WTC11 (cell line): ENCODE measurements around the gene RASGRP4. TPM values are rescaled to one million over a fixed set of nuclear protein-coding genes. Genes with fewer than 3 reads are reported as not detected.

ENCODE experiments used
- ATAC-seq: fragments of 200-7000 bp; cut with Tn5 transposase; 2 replicates; pipeline ENCODE4 v1.10.0; 2021; ENCODE audit warnings: mild to moderate bottlenecking, moderate library complexity
- CTCF ChIA-PET: fragments of 300-600 bp; sonication (Branson Sonifier 250); formaldehyde crosslinking; loops from one replicate; lab custom pipeline; 2021; ENCODE audit warnings: antibody characterized with exemption; lab: Charles Lee
- POLR2A ChIA-PET: fragments of 350-600 bp; sonication (Branson Sonifier 250); formaldehyde crosslinking; loops from one replicate; lab custom pipeline; 2021; ENCODE audit warnings: antibody characterized with exemption; lab: Charles Lee
- DNase-seq: peaks from one replicate; pipeline ENCODE4 v3.0.0; 2021; ENCODE audit warnings: low spot score
- H3K27ac Mint-ChIP-seq: 2 replicates; pipeline ENCODE4 v1.8.0; 2021; ENCODE audit warnings: mixed read lengths
- H3K27me3 Mint-ChIP-seq: 2 replicates; pipeline ENCODE4 v1.8.0; 2021; ENCODE audit warnings: low read depth, mild to moderate bottlenecking, moderate library complexity, mixed read lengths
- H3K36me3 Mint-ChIP-seq: 2 replicates; pipeline ENCODE4 v1.8.0; 2021; ENCODE audit warnings: mixed read lengths
- H3K4me1 Mint-ChIP-seq: 2 replicates; pipeline ENCODE4 v1.8.0; 2022; ENCODE audit warnings: mixed read lengths
- H3K4me3 Mint-ChIP-seq: 2 replicates; pipeline ENCODE4 v1.8.0; 2021; ENCODE audit warnings: mild to moderate bottlenecking, moderate library complexity, mixed read lengths
- H3K9me3 Mint-ChIP-seq: 2 replicates; pipeline ENCODE4 v1.8.0; 2021; ENCODE audit warnings: mixed read lengths
- AFF4 ChIP-seq: sonication (generic); formaldehyde crosslinking; IDR thresholded peaks from 2 replicates; pipeline ENCODE4 v1.8.1; 2023; ENCODE audit warnings: mild to moderate bottlenecking, missing genetic modification reagents, borderline replicate concordance
- ATF1 ChIP-seq: sonication (generic); formaldehyde crosslinking; IDR thresholded peaks from 2 replicates; pipeline ENCODE4 v1.8.1; 2023; ENCODE audit warnings: mild to moderate bottlenecking, moderate library complexity, missing genetic modification reagents
- ELF4 ChIP-seq: sonication (generic); formaldehyde crosslinking; IDR thresholded peaks from 2 replicates; pipeline ENCODE4 v1.8.1; 2022; ENCODE audit warnings: low read depth, mild to moderate bottlenecking, moderate library complexity, missing genetic modification reagents
- ETV6 ChIP-seq: sonication (generic); formaldehyde crosslinking; IDR thresholded peaks from 2 replicates; pipeline ENCODE4 v1.8.1; 2022; ENCODE audit warnings: mild to moderate bottlenecking, missing genetic modification reagents
- FOXP1 ChIP-seq: sonication (generic); formaldehyde crosslinking; IDR thresholded peaks from 2 replicates; pipeline ENCODE4 v1.8.0; 2022; ENCODE audit warnings: missing genetic modification reagents, mild to moderate bottlenecking, moderate library complexity, borderline replicate concordance
- GRHL2 ChIP-seq: fragments of 250-450 bp; sonication (Bioruptor Pico); IDR thresholded peaks from 2 replicates; pipeline ENCODE4 v1.8.0; 2022; ENCODE audit warnings: mild to moderate bottlenecking, moderate library complexity; ENCODE audit not compliant: insufficient replicate concordance, severe bottlenecking
- JUN ChIP-seq: sonication (generic); formaldehyde crosslinking; IDR thresholded peaks from 2 replicates; pipeline ENCODE4 v1.8.0; 2023; ENCODE audit warnings: mild to moderate bottlenecking, missing genetic modification reagents
- NFE2L1 ChIP-seq: sonication (generic); formaldehyde crosslinking; IDR thresholded peaks from 2 replicates; pipeline ENCODE4 v1.8.1; 2023; ENCODE audit warnings: missing genetic modification reagents
- NFYB ChIP-seq: sonication (generic); formaldehyde crosslinking; conservative IDR thresholded peaks from 2 replicates; pipeline ENCODE4 v1.8.0; 2022; ENCODE audit warnings: low read depth, missing genetic modification reagents
- NR1H2 ChIP-seq: sonication (generic); formaldehyde crosslinking; IDR thresholded peaks from 2 replicates; pipeline ENCODE4 v1.9.0; 2021; ENCODE audit warnings: mild to moderate bottlenecking, moderate library complexity, missing genetic modification reagents
- NR2C2 ChIP-seq: sonication (generic); formaldehyde crosslinking; IDR thresholded peaks from 2 replicates; pipeline ENCODE4 v1.8.0; 2022; ENCODE audit warnings: mild to moderate bottlenecking, missing genetic modification reagents
- NR3C1 ChIP-seq: sonication (generic); formaldehyde crosslinking; conservative IDR thresholded peaks from 2 replicates; pipeline ENCODE4 v1.8.1; 2023; ENCODE audit warnings: low read depth, mild to moderate bottlenecking, missing genetic modification reagents
- RORB ChIP-seq: fragments of 250-450 bp; sonication (Bioruptor Pico); IDR thresholded peaks from 2 replicates; pipeline ENCODE4 v1.9.0; 2021; ENCODE audit warnings: mild to moderate bottlenecking
- SP1 ChIP-seq: sonication (generic); formaldehyde crosslinking; conservative IDR thresholded peaks from 2 replicates; pipeline ENCODE4 v1.8.1; 2022; ENCODE audit warnings: missing genetic modification reagents
- ZBTB21 ChIP-seq: sonication (generic); formaldehyde crosslinking; IDR thresholded peaks from 2 replicates; pipeline ENCODE4 v1.8.1; 2023; ENCODE audit warnings: mild to moderate bottlenecking, missing genetic modification reagents, borderline replicate concordance
- ZNF121 ChIP-seq: sonication (generic); formaldehyde crosslinking; IDR thresholded peaks from 2 replicates; pipeline ENCODE4 v1.8.0; 2023; ENCODE audit warnings: missing genetic modification reagents
- ZNF219 ChIP-seq: sonication (generic); formaldehyde crosslinking; IDR thresholded peaks from 2 replicates; pipeline ENCODE4 v1.8.0; 2023; ENCODE audit warnings: missing genetic modification reagents, mild to moderate bottlenecking, borderline replicate concordance
- total RNA-seq: library from RNA; stranded (reverse); gene quantifications from 3 replicates; pipeline ENCODE4 v1.2.3, GENCODE V29; 2021
- TF ChIP-seq, protein P1 (sequence below): fragments of 250-450 bp; sonication (Bioruptor Pico); IDR thresholded peaks from 2 replicates; pipeline ENCODE4 v1.9.0; 2021; ENCODE audit warnings: mild to moderate bottlenecking
- TF ChIP-seq, protein P2 (sequence below): fragments of 250-450 bp; sonication (Bioruptor Pico); IDR thresholded peaks from 2 replicates; pipeline ENCODE4 v2.1.2; 2022; ENCODE audit warnings: mild to moderate bottlenecking, moderate library complexity
- TF ChIP-seq, protein P3 (sequence below): sonication (generic); formaldehyde crosslinking; IDR thresholded peaks from 2 replicates; pipeline ENCODE4 v1.8.1; 2022; ENCODE audit warnings: mild to moderate bottlenecking, moderate library complexity, missing genetic modification reagents
- TF ChIP-seq, protein P4 (sequence below): fragments of 250-450 bp; sonication (Bioruptor Pico); IDR thresholded peaks from 2 replicates; pipeline ENCODE4 v1.9.0; 2021; ENCODE audit warnings: mild to moderate bottlenecking, borderline replicate concordance
- TF ChIP-seq, protein P5 (sequence below): fragments of 250-450 bp; sonication (Bioruptor Pico); IDR thresholded peaks from 2 replicates; pipeline ENCODE4 v1.9.0; 2021; ENCODE audit warnings: moderate library complexity, mild to moderate bottlenecking, inconsistent platforms, borderline replicate concordance
- TF ChIP-seq, protein P6 (sequence below): sonication (generic); formaldehyde crosslinking; IDR thresholded peaks from 2 replicates; pipeline ENCODE4 v1.8.1; 2022; ENCODE audit warnings: low read depth, mild to moderate bottlenecking, moderate library complexity, missing genetic modification reagents, borderline replicate concordance

RASGRP4 gene
- total RNA-seq, 1 experiment from 2014 or later: 2.5 TPM

DNA sequence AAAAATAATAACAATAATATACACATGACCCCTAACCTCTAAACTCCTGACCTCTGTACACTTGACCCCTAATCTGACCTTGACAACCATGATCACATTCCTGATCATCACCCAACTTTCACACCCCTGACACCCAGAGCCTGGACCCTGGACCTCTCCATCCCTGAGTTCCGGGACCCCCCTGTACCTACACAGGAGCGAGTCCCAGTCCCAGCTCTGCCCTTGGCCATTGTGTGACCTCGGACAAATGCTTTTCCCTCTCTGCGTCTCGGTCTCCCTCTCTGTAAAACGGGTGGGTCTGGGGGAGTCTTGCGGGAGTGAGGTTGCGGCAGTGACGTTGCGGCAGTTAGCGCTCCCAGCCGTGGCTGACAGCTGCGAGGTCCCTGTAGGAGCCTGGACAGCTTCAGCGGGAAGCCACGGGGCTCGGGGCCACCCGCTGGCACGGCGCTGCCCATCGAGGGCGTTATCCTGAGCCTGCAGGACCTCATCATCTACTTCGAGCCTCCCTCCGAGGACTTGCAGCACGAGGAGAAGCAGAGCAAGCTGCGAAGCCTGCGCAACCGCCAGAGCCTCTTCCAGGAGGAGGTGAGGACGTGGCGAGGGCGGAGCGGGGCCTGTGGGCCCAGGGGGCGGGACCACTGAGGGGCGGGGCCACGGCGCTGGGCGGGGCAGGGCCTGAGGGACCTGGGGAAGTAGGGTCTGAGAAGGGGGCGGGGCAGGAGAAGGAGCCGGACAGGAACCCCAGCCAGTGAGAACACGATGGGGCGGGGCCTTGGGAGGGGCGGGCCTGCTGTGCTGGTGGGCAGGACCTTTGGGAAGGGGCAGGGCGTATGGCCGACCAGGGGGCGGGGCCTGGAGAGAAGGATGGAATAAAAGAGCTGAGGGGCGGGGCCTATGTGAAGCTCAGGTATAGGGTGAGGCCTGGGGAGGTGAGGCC is 26.7 kb upstream of the RASGRP4 start:
- H3K4me1 Mint-ChIP-seq: peaks cover 9% of the 10 kb centered on the region
- peak overlapping the region; percentile 86 for H3K27ac Mint-ChIP-seq
- DNase-seq: peak; percentile 100
- peaks cover 5% of the 10 kb centered on the region for H3K9me3 Mint-ChIP-seq
- H3K27me3 Mint-ChIP-seq: no peaks in the 10 kb centered on the region; the same call in 1 of the 2 replicates
- POLR2A ChIA-PET: interaction anchor here (0.6 to 1.0 kb wide), 6 partner anchors 17 to 477 kb away, joined by 3 to 8 read pairs (median 3); partner anchors contain the start of gene FAM98C
- CTCF ChIA-PET: interaction anchor here (0.6 to 5.3 kb wide), 12 partner anchors 13 to 478 kb away, joined by 3 to 64 read pairs (median 4); partner anchors contain the start of genes EIF3K, FAM98C, GGN and MRPS12
- peaks cover 59% of the 10 kb centered on the region for H3K36me3 Mint-ChIP-seq
- ATAC-seq: peak; percentile 98
- H3K4me3 Mint-ChIP-seq: no peak overlapping the region
- TF ChIP-seq SP1 (CRISPR knock-in tag) (peak; percentile 74), JUN (no peak), ZBTB21 (CRISPR knock-in tag) (no peak), ZNF219 (CRISPR knock-in tag) (no peak), GRHL2 (CRISPR knock-in tag) (no peak), ZNF121 (CRISPR knock-in tag) (0 out of 2 replicates have a peak, but pooled peaks have one; percentile 5), ELF4 (CRISPR knock-in tag) (no peak), NR1H2 (no peak), NR2C2 (0 out of 2 replicates have a peak, but pooled peaks have one; percentile 49), FOXP1 (CRISPR knock-in tag) (no peak), RORB (CRISPR knock-in tag) (no peak), NFYB (peak; percentile 58), ETV6 (CRISPR knock-in tag) (no peak), NFE2L1 (CRISPR knock-in tag) (no peak), NR3C1 (CRISPR knock-in tag) (no peak), ATF1 (CRISPR knock-in tag) (no peak), AFF4 (CRISPR knock-in tag) (no peak)
- TF ChIP-seq, protein P1, sequence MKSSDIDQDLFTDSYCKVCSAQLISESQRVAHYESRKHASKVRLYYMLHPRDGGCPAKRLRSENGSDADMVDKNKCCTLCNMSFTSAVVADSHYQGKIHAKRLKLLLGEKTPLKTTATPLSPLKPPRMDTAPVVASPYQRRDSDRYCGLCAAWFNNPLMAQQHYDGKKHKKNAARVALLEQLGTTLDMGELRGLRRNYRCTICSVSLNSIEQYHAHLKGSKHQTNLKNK: no peak
- TF ChIP-seq, protein P2, sequence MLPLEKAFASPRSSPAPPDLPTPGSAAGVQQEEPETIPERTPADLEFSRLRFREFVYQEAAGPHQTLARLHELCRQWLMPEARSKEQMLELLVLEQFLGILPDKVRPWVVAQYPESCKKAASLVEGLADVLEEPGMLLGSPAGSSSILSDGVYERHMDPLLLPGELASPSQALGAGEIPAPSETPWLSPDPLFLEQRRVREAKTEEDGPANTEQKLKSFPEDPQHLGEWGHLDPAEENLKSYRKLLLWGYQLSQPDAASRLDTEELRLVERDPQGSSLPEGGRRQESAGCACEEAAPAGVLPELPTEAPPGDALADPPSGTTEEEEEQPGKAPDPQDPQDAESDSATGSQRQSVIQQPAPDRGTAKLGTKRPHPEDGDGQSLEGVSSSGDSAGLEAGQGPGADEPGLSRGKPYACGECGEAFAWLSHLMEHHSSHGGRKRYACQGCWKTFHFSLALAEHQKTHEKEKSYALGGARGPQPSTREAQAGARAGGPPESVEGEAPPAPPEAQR (CRISPR knock-in tag): no peak
- TF ChIP-seq, protein P3, sequence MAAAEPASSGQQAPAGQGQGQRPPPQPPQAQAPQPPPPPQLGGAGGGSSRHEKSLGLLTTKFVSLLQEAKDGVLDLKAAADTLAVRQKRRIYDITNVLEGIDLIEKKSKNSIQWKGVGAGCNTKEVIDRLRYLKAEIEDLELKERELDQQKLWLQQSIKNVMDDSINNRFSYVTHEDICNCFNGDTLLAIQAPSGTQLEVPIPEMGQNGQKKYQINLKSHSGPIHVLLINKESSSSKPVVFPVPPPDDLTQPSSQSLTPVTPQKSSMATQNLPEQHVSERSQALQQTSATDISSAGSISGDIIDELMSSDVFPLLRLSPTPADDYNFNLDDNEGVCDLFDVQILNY (CRISPR knock-in tag): no peak
- TF ChIP-seq, protein P4, sequence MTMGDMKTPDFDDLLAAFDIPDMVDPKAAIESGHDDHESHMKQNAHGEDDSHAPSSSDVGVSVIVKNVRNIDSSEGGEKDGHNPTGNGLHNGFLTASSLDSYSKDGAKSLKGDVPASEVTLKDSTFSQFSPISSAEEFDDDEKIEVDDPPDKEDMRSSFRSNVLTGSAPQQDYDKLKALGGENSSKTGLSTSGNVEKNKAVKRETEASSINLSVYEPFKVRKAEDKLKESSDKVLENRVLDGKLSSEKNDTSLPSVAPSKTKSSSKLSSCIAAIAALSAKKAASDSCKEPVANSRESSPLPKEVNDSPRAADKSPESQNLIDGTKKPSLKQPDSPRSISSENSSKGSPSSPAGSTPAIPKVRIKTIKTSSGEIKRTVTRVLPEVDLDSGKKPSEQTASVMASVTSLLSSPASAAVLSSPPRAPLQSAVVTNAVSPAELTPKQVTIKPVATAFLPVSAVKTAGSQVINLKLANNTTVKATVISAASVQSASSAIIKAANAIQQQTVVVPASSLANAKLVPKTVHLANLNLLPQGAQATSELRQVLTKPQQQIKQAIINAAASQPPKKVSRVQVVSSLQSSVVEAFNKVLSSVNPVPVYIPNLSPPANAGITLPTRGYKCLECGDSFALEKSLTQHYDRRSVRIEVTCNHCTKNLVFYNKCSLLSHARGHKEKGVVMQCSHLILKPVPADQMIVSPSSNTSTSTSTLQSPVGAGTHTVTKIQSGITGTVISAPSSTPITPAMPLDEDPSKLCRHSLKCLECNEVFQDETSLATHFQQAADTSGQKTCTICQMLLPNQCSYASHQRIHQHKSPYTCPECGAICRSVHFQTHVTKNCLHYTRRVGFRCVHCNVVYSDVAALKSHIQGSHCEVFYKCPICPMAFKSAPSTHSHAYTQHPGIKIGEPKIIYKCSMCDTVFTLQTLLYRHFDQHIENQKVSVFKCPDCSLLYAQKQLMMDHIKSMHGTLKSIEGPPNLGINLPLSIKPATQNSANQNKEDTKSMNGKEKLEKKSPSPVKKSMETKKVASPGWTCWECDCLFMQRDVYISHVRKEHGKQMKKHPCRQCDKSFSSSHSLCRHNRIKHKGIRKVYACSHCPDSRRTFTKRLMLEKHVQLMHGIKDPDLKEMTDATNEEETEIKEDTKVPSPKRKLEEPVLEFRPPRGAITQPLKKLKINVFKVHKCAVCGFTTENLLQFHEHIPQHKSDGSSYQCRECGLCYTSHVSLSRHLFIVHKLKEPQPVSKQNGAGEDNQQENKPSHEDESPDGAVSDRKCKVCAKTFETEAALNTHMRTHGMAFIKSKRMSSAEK (CRISPR knock-in tag): no peak
- TF ChIP-seq, protein P5, sequence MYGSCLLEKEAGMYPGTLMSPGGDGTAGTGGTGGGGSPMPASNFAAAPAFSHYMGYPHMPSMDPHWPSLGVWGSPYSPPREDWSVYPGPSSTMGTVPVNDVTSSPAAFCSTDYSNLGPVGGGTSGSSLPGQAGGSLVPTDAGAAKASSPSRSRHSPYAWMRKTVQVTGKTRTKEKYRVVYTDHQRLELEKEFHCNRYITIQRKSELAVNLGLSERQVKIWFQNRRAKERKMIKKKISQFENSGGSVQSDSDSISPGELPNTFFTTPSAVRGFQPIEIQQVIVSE: no peak
- TF ChIP-seq, protein P6, sequence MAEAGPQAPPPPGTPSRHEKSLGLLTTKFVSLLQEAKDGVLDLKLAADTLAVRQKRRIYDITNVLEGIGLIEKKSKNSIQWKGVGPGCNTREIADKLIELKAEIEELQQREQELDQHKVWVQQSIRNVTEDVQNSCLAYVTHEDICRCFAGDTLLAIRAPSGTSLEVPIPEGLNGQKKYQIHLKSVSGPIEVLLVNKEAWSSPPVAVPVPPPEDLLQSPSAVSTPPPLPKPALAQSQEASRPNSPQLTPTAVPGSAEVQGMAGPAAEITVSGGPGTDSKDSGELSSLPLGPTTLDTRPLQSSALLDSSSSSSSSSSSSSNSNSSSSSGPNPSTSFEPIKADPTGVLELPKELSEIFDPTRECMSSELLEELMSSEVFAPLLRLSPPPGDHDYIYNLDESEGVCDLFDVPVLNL: no peak
